Mucosa of gallbladder (tissue), 1 donor: ENCODE measurements around the gene PNKP. TPM values are rescaled to one million over a fixed set of nuclear protein-coding genes. Genes with fewer than 3 reads are reported as not detected.
A peak's percentile ranks its signal among the peaks of the same experiment; 100 is the strongest.

Experiments used
- DNase-seq: peaks from one replicate; pipeline ENCODE4 v3.0.0-alpha.2; 2020; ENCODE audit warnings: low spot score
- total RNA-seq: library from RNA; stranded (reverse); gene quantifications from one replicate; pipeline ENCODE4 v1.2.1, GENCODE V29; 2021
- donor health status: DM: no; HTN: no; CAD: no.

The PNKP gene
- total RNA-seq, 1 donor from 2014 or later, result 103 TPM

GRCh38 chr19:49890349-49891311 is 23.3 kb upstream of the PNKP start:
- no peak for DNase-seq

GRCh38 chr19:49889687-49890348 is 22.4 kb upstream of the PNKP start:
- DNase-seq, result peak; percentile 75

DNA sequence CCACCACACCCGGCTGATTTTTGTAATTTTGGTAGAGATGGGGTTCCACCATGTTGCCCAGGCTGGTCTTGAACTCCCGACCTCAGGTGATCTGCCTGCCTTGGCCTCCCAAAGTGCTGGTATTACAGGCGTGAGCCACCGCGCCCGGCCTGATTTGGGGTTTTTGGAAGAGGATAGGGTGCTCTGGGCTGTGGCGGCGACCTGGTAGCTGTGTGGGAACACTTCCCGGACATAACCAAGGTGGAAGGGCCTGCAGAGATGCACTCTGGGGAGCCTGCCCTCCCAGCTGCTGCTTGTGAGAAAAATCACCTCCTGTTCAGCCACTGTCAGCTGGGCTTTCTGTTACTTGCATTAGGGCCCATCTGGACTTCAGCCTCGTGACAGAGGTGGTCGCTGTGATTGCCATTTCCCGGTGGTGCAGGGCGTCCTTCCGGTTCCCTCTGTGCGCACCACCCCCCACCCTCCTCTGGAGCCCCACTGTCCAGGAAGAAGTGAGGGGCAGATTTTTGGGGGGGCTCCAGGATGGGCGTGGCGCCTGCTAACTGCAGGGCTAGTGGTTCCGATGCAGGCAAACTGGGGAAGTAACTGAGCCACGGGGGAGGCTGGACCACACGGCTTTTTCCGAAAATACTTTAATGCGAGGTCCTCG is 21.8 kb upstream of the PNKP start:
- DNase-seq, result no peak

DNA sequence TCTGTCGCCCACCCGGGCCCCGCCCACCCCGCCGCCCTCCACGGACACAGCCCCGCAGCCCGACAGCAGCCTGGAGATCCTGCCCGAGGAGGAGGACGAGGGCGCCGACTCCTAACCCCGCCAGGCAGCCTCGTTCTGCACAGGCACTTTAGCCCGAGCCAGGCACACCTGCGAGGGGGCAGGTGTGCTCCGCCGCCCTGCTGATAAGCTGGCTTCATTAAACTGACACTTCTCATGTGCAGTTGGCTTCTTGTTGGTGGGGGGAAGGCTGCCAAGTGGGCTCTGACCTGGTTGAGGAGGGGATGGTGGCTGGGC is 21.1 kb upstream of the PNKP start:
- DNase-seq, result no peak

DNA sequence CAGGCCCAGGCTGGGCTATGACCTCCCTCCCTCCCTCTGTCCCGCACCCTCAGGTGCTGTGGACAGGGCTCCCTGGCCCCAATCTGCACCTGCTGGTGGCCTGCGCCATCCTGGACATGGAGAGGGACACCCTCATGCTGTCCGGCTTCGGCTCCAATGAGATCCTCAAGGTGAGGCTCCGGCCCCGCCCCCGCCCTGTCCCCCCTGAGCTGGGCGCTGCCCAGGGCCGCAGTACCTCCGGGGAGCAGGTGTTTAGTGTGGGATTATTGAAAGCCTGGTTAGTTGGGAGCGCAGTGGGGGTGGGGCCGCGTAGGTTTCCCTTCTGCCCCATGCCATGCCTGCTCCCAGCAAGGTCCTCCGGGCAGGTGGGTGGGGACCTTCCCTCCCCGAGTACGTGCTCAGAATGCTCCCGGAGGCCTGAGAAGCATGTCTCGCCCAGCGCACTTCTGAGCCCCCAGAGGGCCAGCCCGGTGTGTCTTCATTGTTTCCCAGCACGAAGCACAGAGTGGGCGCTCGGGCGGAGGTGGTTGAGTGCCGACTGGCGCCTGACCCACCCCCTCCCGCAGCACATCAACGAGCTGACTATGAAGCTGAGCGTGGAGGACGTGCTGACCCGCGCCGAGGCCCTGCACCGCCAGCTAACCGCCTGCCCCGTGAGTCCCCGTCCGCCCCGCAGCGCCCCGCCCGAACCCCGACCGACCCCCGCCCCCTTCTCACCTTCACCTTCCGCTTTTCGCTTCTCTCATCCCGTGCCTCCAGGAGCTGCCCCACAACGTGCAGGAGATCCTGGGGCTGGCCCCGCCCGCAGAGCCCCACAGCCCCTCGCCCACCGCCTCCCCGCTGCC is 20.5 kb upstream of the PNKP start:
- no peak for DNase-seq

DNA sequence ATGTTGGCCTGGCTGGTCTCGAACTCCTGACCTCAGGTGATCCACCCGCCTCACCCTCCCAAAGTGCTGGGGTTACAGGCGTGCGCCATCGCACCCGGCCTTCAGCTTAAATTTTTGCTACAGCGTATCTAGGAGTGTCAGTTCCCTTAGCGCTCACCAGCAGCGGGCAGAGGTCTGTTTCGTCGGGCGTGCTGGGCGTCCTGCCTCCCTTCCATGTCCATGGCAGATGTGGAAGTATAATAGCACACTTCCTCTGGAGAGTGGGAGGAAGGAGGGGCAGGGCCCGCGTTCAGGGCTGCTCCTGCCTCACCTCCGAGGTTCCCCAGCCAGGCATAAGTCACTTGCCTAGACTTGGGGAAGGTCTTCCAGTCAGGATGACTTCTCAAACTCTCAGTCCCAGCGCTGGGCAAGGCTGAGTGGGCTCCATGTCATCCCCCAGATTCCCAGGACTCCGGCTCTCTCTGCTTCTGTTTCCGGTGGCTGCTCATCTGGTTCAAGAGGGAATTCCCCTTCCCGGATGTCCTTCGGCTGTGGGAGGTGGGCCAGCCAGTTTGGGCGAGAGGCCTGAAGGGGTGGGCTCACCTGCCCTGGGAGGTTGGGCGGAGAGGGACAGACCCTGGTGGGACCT is 19.8 kb upstream of the PNKP start:
- no peak for DNase-seq

DNA sequence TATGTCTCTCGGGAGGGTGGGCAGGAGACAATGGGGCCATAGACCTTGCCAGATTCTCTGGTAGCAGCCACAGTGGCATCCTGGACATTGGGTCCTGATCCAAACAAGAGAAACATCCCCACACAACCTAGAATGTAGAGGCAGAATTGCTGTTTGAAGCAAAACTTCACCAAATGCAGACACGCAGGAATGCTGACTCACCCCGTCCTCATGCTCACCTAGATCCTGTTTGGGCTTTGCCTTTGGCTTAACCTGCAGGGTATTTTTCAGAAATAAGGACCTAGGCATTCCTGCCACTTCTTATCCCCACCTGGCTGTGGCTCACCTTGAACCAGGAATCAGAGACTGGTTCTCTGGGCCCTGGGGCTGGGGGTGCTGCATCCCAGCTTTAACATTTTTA is 17.4 kb upstream of the PNKP start:
- no peak for DNase-seq

DNA sequence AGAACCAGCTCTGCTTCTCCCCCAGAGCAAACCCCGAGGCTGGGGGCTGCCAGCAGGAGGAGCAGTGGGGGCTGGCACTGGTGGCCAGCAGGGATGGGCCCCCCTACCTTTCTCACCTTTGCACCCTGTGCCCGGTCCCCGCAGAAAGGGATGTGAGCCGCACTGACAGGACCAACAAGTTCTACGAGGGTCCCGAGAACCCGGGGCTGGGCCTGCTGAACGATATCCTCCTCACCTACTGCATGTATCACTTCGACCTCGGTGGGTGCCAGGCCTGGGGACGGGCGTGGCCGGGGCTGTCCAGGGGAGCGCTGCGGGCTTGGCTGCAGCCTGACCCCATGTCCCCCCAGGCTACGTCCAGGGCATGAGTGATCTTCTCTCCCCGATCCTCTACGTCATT is 16.7 kb upstream of the PNKP start:
- no peak for DNase-seq

GRCh38 chr19:49883094-49883493 is 15.7 kb upstream of the PNKP start:
- no peak for DNase-seq

- no peak for DNase-seq
These were observed 15.3 kb upstream of the PNKP start for GRCh38 chr19:49882643-49883042.

- no peak for DNase-seq
These were observed 14.5 kb upstream of the PNKP start for GRCh38 chr19:49881672-49882394.

DNA sequence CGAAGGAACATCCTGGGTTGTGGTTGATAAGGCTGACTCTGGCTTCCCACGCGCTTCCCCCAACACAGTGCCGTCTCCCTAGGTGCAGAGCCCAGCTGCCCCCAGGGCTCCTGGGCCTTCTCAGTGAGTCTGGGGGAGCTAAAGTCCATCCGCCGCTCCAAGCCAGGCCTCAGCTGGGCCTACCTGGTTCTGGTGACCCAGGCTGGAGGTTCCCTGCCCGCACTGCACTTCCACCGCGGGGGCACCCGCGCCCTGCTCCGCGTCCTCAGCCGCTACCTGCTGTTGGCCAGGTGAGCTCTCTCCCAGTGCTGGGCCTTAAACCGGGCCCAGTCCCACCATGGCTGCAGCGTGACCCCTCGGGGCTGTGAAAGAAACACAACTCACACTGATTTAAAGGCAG is 13.8 kb upstream of the PNKP start:
- no peak for DNase-seq

GRCh38 chr19:49880162-49880869 is 12.9 kb upstream of the PNKP start:
- no peak for DNase-seq

- no peak for DNase-seq
These were observed 12.0 kb upstream of the PNKP start for GRCh38 chr19:49879243-49879963.

GRCh38 chr19:49878744-49879070 is 11.3 kb upstream of the PNKP start:
- DNase-seq, result no peak

GRCh38 chr19:49877879-49878743 is 10.7 kb upstream of the PNKP start:
- peak; percentile 98 for DNase-seq

DNA sequence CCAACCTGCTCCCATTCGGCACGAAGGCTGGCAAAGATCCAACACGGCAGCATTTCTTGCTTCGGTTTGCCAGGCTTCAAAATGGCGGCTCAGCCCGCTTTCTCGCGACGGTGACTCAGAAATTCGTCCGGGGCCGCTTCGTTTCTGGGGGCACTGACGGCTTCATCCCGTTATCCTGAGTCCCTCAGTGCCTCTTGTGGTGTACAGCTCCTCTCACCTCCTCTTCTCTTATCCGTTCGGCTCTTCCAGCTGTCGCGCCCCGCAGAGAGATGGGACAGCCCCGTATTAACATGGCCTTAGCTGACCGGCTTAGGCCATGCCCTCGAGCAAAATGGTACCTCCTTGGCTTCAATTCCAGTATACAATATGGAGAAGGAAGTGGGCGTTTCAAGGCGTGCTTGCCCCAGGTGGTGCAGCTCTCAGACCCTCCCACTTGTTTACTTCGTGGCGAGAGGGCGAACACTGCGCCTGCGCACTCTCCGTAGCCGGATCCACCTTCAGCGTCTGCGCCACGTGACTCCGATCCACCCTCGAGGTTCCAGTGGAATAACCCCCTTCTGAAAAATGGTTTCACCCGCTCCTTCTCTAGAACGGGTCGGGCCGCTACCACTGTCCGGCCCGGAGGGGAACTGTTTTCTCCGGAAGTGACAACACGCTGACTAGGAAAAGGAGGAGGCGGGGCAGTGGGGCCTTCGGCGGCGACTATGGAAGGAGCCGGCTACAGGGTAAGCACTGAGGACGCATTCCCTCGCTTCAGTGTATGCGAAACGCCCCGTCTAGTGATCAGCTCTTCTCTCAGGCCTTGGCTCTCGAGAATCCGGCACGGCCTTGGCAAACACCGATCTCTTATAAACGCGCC is 9.9 kb upstream of the PNKP start, which contains the start of the genes AKT1S1 and TBC1D17:
AKT1S1 (minus strand) TSS at position 336 of the 859 bp plus-strand sequence. CDS start 4,060 bp downstream, outside the sequence.
TBC1D17 (plus strand) TSS at position 683 of the 859 bp plus-strand sequence; CDS start at position 705, 22 bp downstream.
- peak; percentile 100 for DNase-seq
